Measurements from ENCODE around the gene GPD2. TPM values are rescaled to one million over a fixed set of nuclear protein-coding genes. Genes with fewer than 3 reads are reported as not detected.

The GPD2 gene
- 13.2 and 23.4 TPM in 2 replicates for total RNA-seq
- 4.8 TPM for polyA plus RNA-seq (2012)

GRCh38 chr2:156435718-156436496, at the start of gene GPD2:
Gene GPD2 (plus strand): TSS chr2:156436379. CDS start chr2:156476106, 39,727 bp downstream.
- DNase-seq (ENCODE audit: low read depth) = peak; percentile 92

DNA sequence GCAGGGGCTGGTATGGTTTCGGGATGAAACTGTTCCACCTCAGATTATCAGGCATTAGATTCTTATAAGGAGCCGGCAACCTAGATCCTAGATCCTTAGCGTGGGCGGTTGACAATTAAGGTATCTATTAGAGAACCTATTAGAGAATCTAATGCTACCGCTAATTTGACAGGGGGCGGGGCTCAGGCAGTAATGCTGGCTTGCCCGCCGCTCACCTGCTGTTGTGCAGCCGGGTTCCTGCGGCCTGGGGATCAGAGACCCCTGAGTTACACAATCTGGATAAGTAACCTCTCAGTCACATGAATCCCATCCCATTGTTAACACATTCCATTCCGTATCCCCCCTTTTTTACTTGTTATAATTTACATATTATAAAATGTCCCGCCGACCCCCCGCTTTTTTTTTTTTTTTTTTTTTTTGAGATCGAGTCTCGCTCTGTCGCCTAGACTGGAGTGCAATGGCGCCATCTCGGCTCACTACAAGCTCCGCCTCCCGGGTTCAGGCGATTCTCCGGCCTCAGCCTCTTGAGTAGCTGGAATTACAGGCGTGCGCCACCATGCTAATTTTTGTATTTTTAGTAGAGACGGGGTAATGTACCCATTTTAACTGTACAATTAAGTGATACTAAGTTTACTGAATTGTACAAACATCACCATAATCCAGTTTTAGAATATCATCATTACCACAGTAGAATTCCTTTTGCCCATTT, 42.0 kb upstream of the GPD2 start:
- no peak for DNase-seq (ENCODE audit: low read depth)

- DNase-seq (ENCODE audit: low read depth) = no peak
Observed at GRCh38 chr2:156396126-156396525, 40.1 kb upstream of the GPD2 start.

DNA sequence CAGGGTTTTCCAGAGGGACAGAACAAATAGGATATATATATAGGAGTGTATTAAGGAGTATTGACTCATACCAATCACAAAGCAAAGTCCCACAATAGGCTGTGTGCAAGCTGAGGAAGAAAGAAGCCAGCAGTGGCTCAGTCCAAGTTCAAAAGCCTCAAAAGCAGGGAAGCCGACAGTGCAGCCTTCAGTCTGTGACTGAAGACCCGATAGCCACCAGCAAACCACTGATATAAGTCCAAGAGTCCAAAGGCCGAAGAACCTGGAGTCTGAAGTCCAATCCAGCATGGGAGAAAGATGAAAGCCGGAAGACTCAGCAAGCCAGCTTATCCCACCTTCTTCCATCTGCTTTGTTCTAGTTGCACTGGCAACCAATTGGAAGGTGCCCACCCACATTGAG, 39.0 kb upstream of the GPD2 start:
- DNase-seq (ENCODE audit: low read depth) = no peak

GRCh38 chr2:156398176-156398575, 38.0 kb upstream of the GPD2 start:
- DNase-seq (ENCODE audit: low read depth) = no peak

GRCh38 chr2:156399224-156399949, 36.8 kb upstream of the GPD2 start:
- no peak for DNase-seq (ENCODE audit: low read depth)

DNA sequence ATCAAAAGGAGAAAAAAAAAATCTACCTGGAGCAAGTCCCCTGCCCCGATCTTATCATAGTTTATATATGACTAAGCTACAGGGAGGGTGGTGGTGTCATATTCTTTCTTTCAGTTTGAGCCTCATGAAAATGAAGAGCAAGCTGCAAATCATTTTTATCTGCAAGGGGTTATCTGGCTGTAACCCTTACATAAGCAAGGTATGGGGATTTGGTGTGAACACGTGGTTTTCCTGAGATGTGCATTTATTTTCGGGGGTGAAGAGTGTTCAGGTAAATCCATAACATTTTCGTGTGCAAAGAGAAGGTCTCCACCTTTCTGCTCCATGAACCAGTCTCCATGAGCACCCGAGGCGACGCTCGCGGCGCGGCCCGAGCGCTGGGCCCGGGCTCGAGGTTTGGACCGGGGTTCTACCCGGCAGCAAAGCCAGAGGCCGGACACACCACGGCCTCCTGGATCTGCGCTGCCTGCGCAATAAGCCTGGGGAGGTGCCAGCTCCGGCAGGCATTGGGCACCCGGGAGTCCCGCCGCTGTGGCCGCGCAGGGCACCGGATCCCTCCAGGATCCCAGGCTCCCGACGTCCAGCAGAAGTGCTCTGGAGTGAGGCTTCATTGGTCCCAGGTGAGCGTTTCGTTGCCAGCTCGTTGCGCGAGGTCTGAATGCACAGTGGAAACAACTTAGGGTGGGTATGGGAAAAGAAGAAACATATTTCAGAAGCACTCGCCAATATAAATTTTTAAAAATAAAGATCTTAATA, 36.1 kb upstream of the GPD2 start:
- peak; percentile 89 for DNase-seq (ENCODE audit: low read depth)

DNA sequence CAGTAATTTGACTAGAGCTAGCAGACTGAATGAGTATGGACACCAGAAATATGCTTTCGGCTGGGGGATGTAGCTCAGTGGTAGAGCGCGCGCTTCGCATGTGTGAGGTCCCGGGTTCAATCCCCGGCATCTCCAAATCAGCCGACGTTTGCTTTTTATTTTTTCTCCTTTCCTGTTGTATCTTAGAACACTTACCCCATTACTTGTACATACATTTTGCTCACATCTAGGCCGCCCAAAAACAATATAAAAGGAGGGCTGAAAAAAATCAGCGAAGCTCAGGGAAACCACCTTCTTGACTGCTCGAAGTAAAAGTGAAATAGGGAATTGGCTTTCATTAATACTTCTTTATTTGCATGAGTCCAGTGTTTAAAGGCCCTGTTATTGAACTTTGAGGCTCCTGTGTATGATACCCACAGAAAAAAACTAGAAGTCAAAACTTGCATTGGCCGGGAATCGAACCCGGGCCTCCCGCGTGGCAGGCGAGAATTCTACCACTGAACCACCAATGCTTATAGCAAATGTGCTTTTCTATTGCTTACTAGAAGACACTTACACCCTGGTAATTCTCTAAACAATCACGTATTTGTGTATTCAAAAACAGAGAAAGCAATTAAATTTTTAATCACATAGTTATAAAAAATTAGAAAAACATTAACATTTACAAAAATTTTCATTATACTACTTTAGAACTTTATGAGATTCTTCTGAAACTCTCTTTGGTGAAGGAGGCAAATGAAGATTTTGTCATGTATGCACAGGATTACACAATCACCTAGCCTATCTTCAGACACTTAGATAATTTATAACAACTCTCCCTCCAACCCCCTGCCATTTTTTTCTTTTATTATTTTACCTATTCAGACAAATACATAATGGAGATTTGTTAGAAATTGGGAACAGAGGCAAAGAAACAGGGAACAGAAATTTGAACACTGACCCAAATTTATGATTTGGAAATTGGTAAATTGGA, 35.2 kb upstream of the GPD2 start:
- DNase-seq (ENCODE audit: low read depth) = peak; percentile 82

DNA sequence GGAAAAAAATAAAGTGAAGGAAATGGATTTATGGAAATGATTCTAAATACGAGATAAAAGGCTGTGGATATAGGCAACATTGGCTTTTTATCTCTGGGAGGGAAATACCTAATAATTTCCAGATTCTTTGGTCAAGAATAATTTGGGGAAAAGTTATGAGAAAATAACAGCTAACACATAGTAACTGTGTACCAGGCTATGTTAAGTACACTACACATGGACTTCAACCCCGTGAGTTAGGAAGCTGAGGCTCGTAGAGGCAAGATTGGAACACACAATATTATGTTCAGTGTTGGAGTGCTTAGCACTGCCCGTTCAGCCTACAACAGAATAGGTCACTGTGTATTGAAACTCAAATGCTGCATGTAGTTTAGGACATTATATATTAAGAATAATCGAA, 34.3 kb upstream of the GPD2 start:
- DNase-seq (ENCODE audit: low read depth) = no peak

- no peak for DNase-seq (ENCODE audit: low read depth)
Observed at GRCh38 chr2:156405586-156405985, 30.6 kb upstream of the GPD2 start.

GRCh38 chr2:156411835-156412234, 24.3 kb upstream of the GPD2 start:
- no peak for DNase-seq (ENCODE audit: low read depth)

- no peak for DNase-seq (ENCODE audit: low read depth)
Observed at GRCh38 chr2:156421851-156422250, 14.3 kb upstream of the GPD2 start.

GRCh38 chr2:156423674-156424282, 12.4 kb upstream of the GPD2 start:
- no peak for DNase-seq (ENCODE audit: low read depth)

DNA sequence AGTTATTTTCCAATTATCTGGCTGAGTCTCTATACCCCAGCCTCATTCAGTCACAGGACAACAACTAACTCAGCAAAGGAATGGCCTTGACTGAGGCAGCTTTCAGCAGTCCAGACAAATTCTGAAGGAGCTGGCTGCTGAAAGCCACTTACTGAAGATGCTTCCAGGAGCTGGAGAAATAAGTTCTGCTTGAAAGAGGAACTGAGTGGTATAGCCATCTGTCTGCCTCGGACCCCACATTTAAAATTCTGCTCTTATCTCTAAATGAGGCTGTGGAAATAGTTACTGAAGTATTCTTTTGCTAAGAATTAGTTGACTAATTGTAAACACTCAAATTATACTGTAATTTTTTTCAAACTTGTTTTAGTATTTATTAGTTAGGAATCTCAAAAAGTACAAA, 9.1 kb upstream of the GPD2 start:
- DNase-seq (ENCODE audit: low read depth) = no peak

- DNase-seq (ENCODE audit: low read depth) = no peak
Observed at GRCh38 chr2:156429211-156429610, 7.0 kb upstream of the GPD2 start.

- no peak for DNase-seq (ENCODE audit: low read depth)
Observed at GRCh38 chr2:156430236-156430979, 5.8 kb upstream of the GPD2 start.

DNA sequence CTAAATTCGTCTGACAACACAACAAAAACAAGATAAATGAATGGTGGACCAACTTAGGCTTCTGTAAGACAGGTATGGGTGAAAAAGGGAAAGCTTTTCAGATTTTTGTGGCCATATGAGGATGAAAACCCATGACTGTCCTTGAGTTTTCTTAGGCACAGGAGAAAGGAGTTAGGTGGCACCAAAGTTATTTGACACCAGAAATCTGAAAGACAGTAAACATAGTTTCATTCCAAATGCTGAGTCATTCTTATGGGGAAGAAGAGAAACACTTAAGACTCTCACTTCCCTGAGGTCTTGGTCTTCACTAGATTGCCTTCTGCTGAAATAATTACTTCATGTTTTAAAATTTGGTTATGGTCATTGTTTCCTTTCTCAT, 5.2 kb upstream of the GPD2 start:
- DNase-seq (ENCODE audit: low read depth) = peak; percentile 70

GRCh38 chr2:156434461-156435291, 1.5 kb upstream of the GPD2 start:
- DNase-seq (ENCODE audit: low read depth) = no peak
